A549 (cell line): ENCODE results near the gene OTOG.

ENCODE experiments used
- CTCF ChIP-seq: fragments of >200 bp; sonication (Bioruptor Twin); formaldehyde crosslinking; IDR thresholded peaks from 3 replicates; pipeline ENCODE4 v1.5.1; 2016
- EP300 ChIP-seq, 2 experiments: fragments of >200 bp; sonication (Bioruptor Twin); formaldehyde crosslinking; IDR thresholded peaks; 2 replicates in 1 of 2; 3 replicates in 1 of 2; pipeline ENCODE4 v1.6.1; 2016 to 2017
- HMGXB4 ChIP-seq: fragments of 250-450 bp; sonication (Bioruptor Pico); IDR thresholded peaks from 2 replicates; pipeline ENCODE4 v1.5.0; 2021; ENCODE audit warnings: mild to moderate bottlenecking, moderate library complexity, borderline replicate concordance
- JUN ChIP-seq, 2 experiments: fragments of >200 bp; sonication (Bioruptor Twin); formaldehyde crosslinking; IDR thresholded peaks; 2 replicates in 1 of 2; 3 replicates in 1 of 2; pipeline ENCODE4 v1.6.1; 2016 to 2017
- JUNB ChIP-seq: fragments of >200 bp; sonication (Bioruptor Twin); formaldehyde crosslinking; IDR thresholded peaks from 2 replicates; pipeline ENCODE4 v1.6.1; 2016
- POLR2AphosphoS2 ChIP-seq: conservative IDR thresholded peaks from 2 replicates; pipeline ENCODE4 v1.6.1; 2012; ENCODE audit warnings: low read length, improper control_type of control experiment, inconsistent platforms
- REST ChIP-seq: fragments of 200-600 bp; sonication (generic); IDR thresholded peaks from 2 replicates; pipeline ENCODE4 v1.6.1; 2016; ENCODE audit warnings: antibody characterized with exemption, mild to moderate bottlenecking, moderate library complexity
- RNF2 ChIP-seq: fragments of 200-600 bp; sonication (generic); IDR thresholded peaks from 2 replicates; pipeline ENCODE4 v1.6.1; 2016; ENCODE audit warnings: low read depth, mild to moderate bottlenecking, antibody characterized with exemption, moderate library complexity, borderline replicate concordance
- SMC3 ChIP-seq: fragments of >200 bp; sonication (Bioruptor Twin); formaldehyde crosslinking; IDR thresholded peaks from 3 replicates; pipeline ENCODE4 v1.6.1; 2018; ENCODE audit warnings: inconsistent platforms

GRCh38 chr11:17507773-17508172, 39.3 kb upstream of the OTOG start:
- TF ChIP-seq POLR2AphosphoS2 (no peak), CTCF (no peak), HMGXB4 (CRISPR knock-in tag) (no peak), JUN (IDR thresholded peaks at IDR 0.05) (no peak), SMC3 (no peak), EP300 (IDR thresholded peaks at IDR 0.05) (no peak), RNF2 (no peak), REST (no peak), JUNB (no peak)
